Measurements from ENCODE around the gene DUSP15.
A peak's percentile ranks its signal among the peaks of the same experiment; 100 is the strongest.

Gene DUSP15

DNA sequence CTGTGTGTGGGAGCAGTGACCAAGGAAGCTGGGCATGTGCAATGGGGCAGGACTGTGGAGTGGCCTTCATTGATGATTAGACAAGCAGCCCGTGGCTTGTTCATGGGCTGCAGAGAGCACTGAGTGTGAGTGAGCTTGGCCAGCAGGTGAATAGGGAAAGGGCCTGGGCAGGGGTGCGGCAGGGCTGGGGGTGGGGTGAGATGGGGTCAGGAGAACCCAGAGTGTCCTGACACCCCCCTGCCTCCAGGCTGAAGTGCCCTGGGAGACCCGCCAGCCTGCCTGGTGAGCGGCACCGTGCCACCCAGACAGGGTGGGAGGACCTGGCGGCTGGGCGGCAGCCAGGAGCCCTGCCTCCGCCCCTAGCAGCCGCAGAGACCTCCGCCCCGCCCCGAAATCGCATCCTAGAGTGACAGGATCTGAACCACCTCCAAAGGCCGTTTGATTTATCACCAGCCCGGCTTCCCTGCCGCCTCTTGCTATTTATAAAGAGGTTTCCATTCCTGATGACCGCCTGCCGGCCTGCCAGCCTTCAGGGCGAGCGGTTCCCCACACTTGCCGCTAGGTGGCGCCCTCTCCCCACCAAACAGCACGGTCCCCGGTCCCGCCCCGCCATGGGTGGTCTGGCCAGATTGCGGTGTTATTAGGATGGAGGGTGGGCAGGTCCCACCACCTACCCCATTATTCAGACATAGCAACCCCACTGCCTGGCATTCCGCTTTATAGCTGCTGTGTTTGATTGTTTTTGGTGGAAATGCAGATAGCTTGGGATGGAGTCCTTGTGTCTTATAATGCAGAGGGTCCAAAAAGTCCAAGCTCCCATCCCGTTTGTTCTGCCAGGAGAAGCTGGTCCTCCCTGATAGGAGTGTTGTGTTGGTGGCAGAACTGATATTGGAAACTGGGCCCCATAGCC is 47.7 kb downstream of the DUSP15 start:
- TF ChIP-seq, protein P1, sequence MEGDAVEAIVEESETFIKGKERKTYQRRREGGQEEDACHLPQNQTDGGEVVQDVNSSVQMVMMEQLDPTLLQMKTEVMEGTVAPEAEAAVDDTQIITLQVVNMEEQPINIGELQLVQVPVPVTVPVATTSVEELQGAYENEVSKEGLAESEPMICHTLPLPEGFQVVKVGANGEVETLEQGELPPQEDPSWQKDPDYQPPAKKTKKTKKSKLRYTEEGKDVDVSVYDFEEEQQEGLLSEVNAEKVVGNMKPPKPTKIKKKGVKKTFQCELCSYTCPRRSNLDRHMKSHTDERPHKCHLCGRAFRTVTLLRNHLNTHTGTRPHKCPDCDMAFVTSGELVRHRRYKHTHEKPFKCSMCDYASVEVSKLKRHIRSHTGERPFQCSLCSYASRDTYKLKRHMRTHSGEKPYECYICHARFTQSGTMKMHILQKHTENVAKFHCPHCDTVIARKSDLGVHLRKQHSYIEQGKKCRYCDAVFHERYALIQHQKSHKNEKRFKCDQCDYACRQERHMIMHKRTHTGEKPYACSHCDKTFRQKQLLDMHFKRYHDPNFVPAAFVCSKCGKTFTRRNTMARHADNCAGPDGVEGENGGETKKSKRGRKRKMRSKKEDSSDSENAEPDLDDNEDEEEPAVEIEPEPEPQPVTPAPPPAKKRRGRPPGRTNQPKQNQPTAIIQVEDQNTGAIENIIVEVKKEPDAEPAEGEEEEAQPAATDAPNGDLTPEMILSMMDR (conservative IDR thresholded peaks at IDR 0.05; ENCODE audit: low read depth, low read length): peak; percentile 100
- Histone ChIP-seq H2AFZ (ENCODE audit: low read depth) (peak overlapping the region; percentile 47), H3K27me3 (ENCODE audit: insufficient read depth, low read depth) (peaks cover 5% of the 10 kb centered on the region; the same call in 1 of the 2 replicates), H3K79me2 (ENCODE audit: insufficient read depth, low read depth) (no peaks in the 10 kb centered on the region), H3K4me1 (ENCODE audit: low read depth, poor library complexity, severe bottlenecking) (peaks cover 20% of the 10 kb centered on the region), H3K36me3 (ENCODE audit: insufficient read depth) (no peaks in the 10 kb centered on the region), H4K20me1 (ENCODE audit: insufficient read depth) (no peaks in the 10 kb centered on the region), H3K4me3 (IDR thresholded peaks at IDR 0.05; ENCODE audit: insufficient read depth, low read depth, low read length) (no peak overlapping the region), H3K4me2 (peak overlapping the region; percentile 56), H3K27ac (no peak overlapping the region), H3K9ac (no peak overlapping the region)

DNA sequence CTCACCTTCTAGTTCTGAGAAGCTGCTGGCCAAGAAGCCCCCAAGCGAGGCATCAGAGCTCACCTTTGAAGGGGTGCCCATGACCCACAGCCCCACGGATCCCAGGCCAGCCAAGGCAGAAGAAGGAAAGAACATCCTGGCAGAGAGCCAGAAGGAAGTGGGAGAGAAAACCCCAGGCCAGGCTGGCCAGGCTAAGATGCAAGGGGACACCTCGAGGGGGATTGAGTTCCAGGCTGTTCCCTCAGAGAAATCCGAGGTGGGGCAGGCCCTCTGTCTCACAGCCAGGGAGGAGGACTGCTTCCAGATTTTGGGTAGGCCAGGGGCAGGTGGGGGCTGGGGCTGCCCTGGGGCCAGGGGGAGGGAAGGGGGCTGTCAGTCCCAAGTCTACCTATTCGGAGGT is 48.9 kb downstream of the DUSP15 start:
- H3K36me3 ChIP-seq (ENCODE audit: insufficient read depth): no peaks in the 10 kb centered on the region
- peaks cover 20% of the 10 kb centered on the region for H3K4me1 ChIP-seq (ENCODE audit: low read depth, poor library complexity, severe bottlenecking)
- no peaks in the 10 kb centered on the region for H3K79me2 ChIP-seq (ENCODE audit: insufficient read depth, low read depth)
- H3K27me3 ChIP-seq (ENCODE audit: insufficient read depth, low read depth): peaks cover 5% of the 10 kb centered on the region; the same call in 1 of the 2 replicates
- H3K9ac ChIP-seq: no peak overlapping the region
- no peak overlapping the region for H3K4me3 ChIP-seq (IDR thresholded peaks at IDR 0.05; ENCODE audit: insufficient read depth, low read depth, low read length)
- no peak overlapping the region for H2AFZ ChIP-seq (ENCODE audit: low read depth)
- H4K20me1 ChIP-seq (ENCODE audit: insufficient read depth): no peaks in the 10 kb centered on the region
- no peak overlapping the region for H3K4me2 ChIP-seq
- TF ChIP-seq, protein P1 (conservative IDR thresholded peaks at IDR 0.05; ENCODE audit: low read depth, low read length): no peak
- no peak overlapping the region for H3K27ac ChIP-seq

DNA sequence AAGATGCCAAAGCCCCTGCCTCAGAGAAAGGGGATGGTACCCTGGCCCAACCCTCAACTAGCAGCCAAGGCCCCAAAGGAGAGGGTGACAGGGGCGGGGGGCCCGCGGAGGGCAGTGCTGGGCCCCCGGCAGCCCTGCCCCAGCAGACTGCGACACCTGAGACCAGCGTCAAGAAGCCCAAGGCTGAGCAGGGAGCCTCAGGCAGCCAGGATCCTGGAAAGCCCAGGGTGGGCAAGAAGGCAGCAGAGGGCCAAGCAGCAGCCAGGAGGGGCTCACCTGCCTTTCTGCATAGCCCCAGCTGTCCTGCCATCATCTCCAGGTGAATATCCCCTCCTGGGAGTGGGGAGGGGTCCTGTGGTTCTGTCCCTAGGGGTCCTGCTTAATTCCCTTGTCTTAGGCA is 50.1 kb downstream of the DUSP15 start:
- Histone ChIP-seq H3K4me3 (IDR thresholded peaks at IDR 0.05; ENCODE audit: insufficient read depth, low read depth, low read length) (no peak overlapping the region), H3K27ac (no peak overlapping the region), H3K9ac (no peak overlapping the region), H3K4me2 (no peak overlapping the region), H3K4me1 (ENCODE audit: low read depth, poor library complexity, severe bottlenecking) (peaks cover 20% of the 10 kb centered on the region), H3K79me2 (ENCODE audit: insufficient read depth, low read depth) (no peaks in the 10 kb centered on the region), H4K20me1 (ENCODE audit: insufficient read depth) (no peaks in the 10 kb centered on the region), H3K36me3 (ENCODE audit: insufficient read depth) (no peaks in the 10 kb centered on the region), H3K27me3 (ENCODE audit: insufficient read depth, low read depth) (peaks cover 5% of the 10 kb centered on the region; the same call in 1 of the 2 replicates), H2AFZ (ENCODE audit: low read depth) (no peak overlapping the region)
- TF ChIP-seq, protein P1 (conservative IDR thresholded peaks at IDR 0.05; ENCODE audit: low read depth, low read length): no peak

DNA sequence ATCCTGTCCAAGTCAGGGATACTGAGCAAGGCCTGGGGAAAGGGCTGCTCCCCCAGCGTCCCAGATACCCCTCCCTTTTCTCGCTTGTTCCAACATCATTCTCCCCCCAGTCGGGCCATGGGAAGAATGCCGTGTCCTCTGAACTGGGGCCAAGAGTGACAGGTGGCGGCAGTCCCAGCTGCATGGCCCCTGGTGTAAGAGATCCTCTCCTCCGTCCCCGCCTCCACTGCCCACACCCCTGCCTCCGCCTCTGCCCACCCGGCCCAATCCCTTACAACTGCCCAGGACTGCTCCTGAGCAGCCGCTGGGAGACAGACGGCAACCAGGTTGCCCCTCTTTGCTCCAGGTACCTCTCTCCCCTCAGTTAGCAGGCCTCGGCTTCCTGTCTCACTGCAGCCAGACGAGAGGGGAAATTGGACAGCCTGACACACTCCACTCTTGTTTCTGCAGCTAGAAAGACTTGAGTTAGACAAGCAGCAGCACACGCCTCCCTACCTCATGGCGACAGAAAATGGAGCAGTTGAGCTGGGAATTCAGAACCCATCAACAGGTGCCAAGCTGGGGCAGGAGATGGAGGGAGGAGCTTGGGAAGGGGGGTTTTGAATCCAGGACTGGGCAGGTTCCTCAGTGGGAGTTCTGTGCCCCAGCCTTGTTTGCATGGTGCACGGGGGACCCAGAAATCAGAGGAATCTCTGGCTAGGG is 51.1 kb downstream of the DUSP15 start, which contains the start of gene MYLK2:
Gene MYLK2 (plus strand): TSS at position 274 of the 702 bp plus-strand sequence. CDS start 225 bp downstream, at position 499.
- TF ChIP-seq, protein P1 (conservative IDR thresholded peaks at IDR 0.05; ENCODE audit: low read depth, low read length): no peak
- Histone ChIP-seq H3K27me3 (ENCODE audit: insufficient read depth, low read depth) (peaks cover 5% of the 10 kb centered on the region; the same call in 1 of the 2 replicates), H3K4me3 (IDR thresholded peaks at IDR 0.05; ENCODE audit: insufficient read depth, low read depth, low read length) (no peak within 1 kb of the TSS), H3K4me2 (no peak within 1 kb of the TSS), H3K79me2 (ENCODE audit: insufficient read depth, low read depth) (no peaks in the 10 kb centered on the region), H4K20me1 (ENCODE audit: insufficient read depth) (no peaks in the 10 kb centered on the region), H3K36me3 (ENCODE audit: insufficient read depth) (no peaks in the 10 kb centered on the region), H3K9ac (no peak within 1 kb of the TSS), H3K4me1 (ENCODE audit: low read depth, poor library complexity, severe bottlenecking) (peaks cover 20% of the 10 kb centered on the region), H2AFZ (ENCODE audit: low read depth) (no peak within 1 kb of the TSS), H3K27ac (no peak within 1 kb of the TSS)
